Measurements from ENCODE around the gene GPR132. TPM values are rescaled to one million over a fixed set of nuclear protein-coding genes. Genes with fewer than 3 reads are reported as not detected.

The GPR132 gene
- total and polyA plus RNA-seq, 7 donors, result 0.60 to 8.4 (median 1.9) TPM

DNA sequence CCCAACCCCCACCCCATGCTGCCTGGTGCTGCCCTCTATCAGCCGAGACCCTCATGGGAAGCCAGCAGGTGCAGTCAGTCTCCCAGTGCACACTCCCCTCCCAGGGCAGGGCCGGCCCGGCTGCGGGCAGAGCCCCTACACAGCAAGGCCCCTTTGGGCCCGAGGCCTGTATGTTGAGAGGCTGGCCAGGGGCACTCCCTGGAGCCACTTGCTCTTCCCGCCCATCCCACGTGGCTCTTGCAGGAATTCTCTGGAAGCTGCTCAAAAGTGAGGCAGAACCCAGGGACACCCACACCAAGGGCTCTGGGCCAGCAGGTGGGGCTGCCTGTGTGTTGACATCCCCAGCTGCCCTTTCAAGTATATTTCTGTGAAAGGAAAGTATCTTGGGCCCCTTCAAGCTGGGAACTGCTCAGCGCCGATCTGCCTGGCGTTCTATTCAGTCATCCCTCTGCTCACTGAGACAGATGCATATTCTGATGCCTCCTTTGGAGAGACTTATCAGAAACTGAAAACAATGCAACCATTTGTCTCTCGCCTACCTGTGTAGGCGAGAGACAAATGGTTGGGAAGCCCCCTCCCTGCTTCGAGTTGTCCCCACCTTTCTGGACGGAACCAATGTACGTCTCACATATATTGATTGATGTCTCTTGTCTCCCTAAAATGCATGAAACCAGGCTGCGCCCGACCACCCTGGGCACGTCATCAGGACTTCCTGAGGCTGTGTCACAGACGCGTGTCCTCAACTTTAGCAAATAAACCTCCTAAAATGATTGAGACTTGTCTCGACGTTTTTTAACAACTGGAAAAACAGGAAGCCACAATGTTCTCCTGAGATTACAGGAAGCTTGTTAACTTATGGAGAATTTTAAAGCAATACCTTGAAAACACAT, 6.0 kb downstream of the GPR132 start:
- Histone ChIP-seq H3K9me3 (no peaks in the 10 kb centered on the region), H3K4me1 (peaks cover 0 to 19% (median 15%) of the 10 kb centered on the region in 4 donors), H3K36me3 (no peaks in the 10 kb centered on the region), H3K4me3 (no peak overlapping the region), H3K27me3 (no peaks in the 10 kb centered on the region), H3K27ac (no peak overlapping the region)
- no peak for TF ChIP-seq POLR2A (IDR thresholded peaks at IDR 0.05)
- no peak for TF ChIP-seq EP300 (IDR thresholded peaks at IDR 0.05)
- TF ChIP-seq POLR2AphosphoS5 (IDR thresholded peaks at IDR 0.05), result no peak
- TF ChIP-seq, protein P1, sequence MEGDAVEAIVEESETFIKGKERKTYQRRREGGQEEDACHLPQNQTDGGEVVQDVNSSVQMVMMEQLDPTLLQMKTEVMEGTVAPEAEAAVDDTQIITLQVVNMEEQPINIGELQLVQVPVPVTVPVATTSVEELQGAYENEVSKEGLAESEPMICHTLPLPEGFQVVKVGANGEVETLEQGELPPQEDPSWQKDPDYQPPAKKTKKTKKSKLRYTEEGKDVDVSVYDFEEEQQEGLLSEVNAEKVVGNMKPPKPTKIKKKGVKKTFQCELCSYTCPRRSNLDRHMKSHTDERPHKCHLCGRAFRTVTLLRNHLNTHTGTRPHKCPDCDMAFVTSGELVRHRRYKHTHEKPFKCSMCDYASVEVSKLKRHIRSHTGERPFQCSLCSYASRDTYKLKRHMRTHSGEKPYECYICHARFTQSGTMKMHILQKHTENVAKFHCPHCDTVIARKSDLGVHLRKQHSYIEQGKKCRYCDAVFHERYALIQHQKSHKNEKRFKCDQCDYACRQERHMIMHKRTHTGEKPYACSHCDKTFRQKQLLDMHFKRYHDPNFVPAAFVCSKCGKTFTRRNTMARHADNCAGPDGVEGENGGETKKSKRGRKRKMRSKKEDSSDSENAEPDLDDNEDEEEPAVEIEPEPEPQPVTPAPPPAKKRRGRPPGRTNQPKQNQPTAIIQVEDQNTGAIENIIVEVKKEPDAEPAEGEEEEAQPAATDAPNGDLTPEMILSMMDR (IDR thresholded peaks at IDR 0.05), result no peak
- DNase-seq, result no peak
- intact Hi-C loops (cut with DNase I), result no loop called here
- 58 to 75% methylated on average over 22 of the region's 22 CpGs for WGBS, 2 donors

- Histone ChIP-seq H3K4me3 (no peak overlapping the region), H3K27me3 (no peaks in the 10 kb centered on the region), H3K4me1 (peaks cover 0 to 19% (median 15%) of the 10 kb centered on the region in 4 donors), H3K36me3 (no peaks in the 10 kb centered on the region), H3K9me3 (no peaks in the 10 kb centered on the region), H3K27ac (no peak overlapping the region)
- DNase-seq, result no peak
- WGBS, 2 donors, result 88 to 93% methylated on average over 14 of the region's 14 CpGs
- TF ChIP-seq POLR2A (IDR thresholded peaks at IDR 0.05), result no peak
- intact Hi-C loops (cut with DNase I), result no loop called here
Observed at GRCh38 chr14:105058521-105059034, 6.7 kb downstream of the GPR132 start.

GRCh38 chr14:105056303-105056831, 8.9 kb downstream of the GPR132 start:
- Histone ChIP-seq H3K27me3 (no peaks in the 10 kb centered on the region), H3K4me1 (peaks cover 0 to 19% (median 15%) of the 10 kb centered on the region in 4 donors), H3K36me3 (no peaks in the 10 kb centered on the region), H3K27ac (no peak overlapping the region), H3K9me3 (no peaks in the 10 kb centered on the region), H3K4me3 (no peak overlapping the region)
- 80 to 85% methylated on average over 22 of the region's 22 CpGs for WGBS, 2 donors
- TF ChIP-seq EP300 (IDR thresholded peaks at IDR 0.05) (no peak), POLR2AphosphoS5 (IDR thresholded peaks at IDR 0.05) (no peak), POLR2A (IDR thresholded peaks at IDR 0.05) (no peak)
- TF ChIP-seq, protein P1 (IDR thresholded peaks at IDR 0.05), result no peak
- intact Hi-C loops (cut with DNase I), result no loop called here
- no peak for DNase-seq

DNA sequence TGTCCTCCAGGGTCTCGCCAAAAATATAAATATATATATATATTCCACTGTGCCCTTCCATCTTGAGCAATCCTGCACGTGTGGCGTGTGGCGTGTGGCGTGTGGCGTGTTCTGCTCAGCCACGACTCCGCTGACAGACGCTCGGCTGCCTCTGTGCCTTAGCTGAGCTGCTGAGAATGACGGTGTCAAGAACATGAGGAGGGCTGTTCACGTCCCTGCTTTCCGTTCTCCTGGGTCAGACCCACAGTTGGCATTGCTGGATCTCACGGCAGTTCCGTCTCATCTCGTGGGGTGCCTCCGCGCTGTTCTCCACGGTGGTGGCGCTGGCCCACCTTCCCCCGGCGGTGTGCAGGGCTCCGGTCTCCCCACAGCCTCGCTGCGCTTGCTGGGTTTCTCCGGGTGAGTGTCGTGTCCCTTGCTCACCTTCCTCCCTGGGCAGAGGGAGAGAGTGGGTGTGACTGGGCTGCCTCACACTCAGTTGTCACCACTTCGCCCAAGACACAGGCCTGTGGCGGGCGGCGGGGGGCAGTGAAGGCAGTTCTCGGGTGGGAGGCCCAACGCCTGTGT, 9.4 kb downstream of the GPR132 start:
- Histone ChIP-seq H3K27ac (no peak overlapping the region), H3K9me3 (no peaks in the 10 kb centered on the region), H3K4me3 (no peak overlapping the region), H3K36me3 (no peaks in the 10 kb centered on the region), H3K4me1 (peaks cover 0 to 19% (median 15%) of the 10 kb centered on the region in 4 donors), H3K27me3 (no peaks in the 10 kb centered on the region)
- intact Hi-C loops (cut with DNase I), result no loop called here
- TF ChIP-seq, protein P1 (IDR thresholded peaks at IDR 0.05), result no peak
- TF ChIP-seq POLR2AphosphoS5 (IDR thresholded peaks at IDR 0.05), result no peak
- no peak for TF ChIP-seq POLR2A (IDR thresholded peaks at IDR 0.05)
- no peak for TF ChIP-seq EP300 (IDR thresholded peaks at IDR 0.05)
- DNase-seq, result no peak
- WGBS, 2 donors, result 87% methylated on average over 33 of the region's 33 CpGs

GRCh38 chr14:105055334-105055733, 9.9 kb downstream of the GPR132 start:
- 81 to 88% methylated on average over 15 of the region's 15 CpGs for WGBS, 2 donors
- Histone ChIP-seq H3K36me3 (no peaks in the 10 kb centered on the region), H3K4me3 (no peak overlapping the region), H3K9me3 (no peaks in the 10 kb centered on the region), H3K4me1 (peaks cover 0 to 19% (median 15%) of the 10 kb centered on the region in 4 donors), H3K27ac (no peak overlapping the region), H3K27me3 (no peaks in the 10 kb centered on the region)
- TF ChIP-seq, protein P1 (IDR thresholded peaks at IDR 0.05), result no peak
- TF ChIP-seq POLR2AphosphoS5 (IDR thresholded peaks at IDR 0.05) (no peak), POLR2A (IDR thresholded peaks at IDR 0.05) (no peak), EP300 (IDR thresholded peaks at IDR 0.05) (no peak)
- intact Hi-C loops (cut with DNase I), result no loop called here
- DNase-seq, result no peak
